Upper lobe of right lung (tissue), 1 donor: Measurements from ENCODE around the gene PKD1. TPM values are rescaled to one million over a fixed set of nuclear protein-coding genes. Genes with fewer than 3 reads are reported as not detected.
A peak's percentile ranks its signal among the peaks of the same experiment; 100 is the strongest.

Experiments used
- ATAC-seq: fragments of 200-7000 bp; cut with Tn5 transposase; one replicate; pipeline ENCODE4 v1.9.1; 2020; ENCODE audit warnings: mild to moderate bottlenecking, moderate library complexity
- DNase-seq: peaks from one replicate; pipeline ENCODE4 v3.0.0-alpha.2; 2020
- H3K27ac ChIP-seq: fragments of 200-600 bp; one replicate; pipeline ENCODE4 v1.8.0; 2022
- H3K27me3 ChIP-seq: fragments of 200-600 bp; one replicate; pipeline ENCODE4 v1.8.0; 2022; ENCODE audit warnings: mild to moderate bottlenecking
- H3K36me3 ChIP-seq: fragments of 200-600 bp; one replicate; pipeline ENCODE4 v1.8.0; 2022
- H3K4me1 ChIP-seq: fragments of 200-600 bp; one replicate; pipeline ENCODE4 v1.8.0; 2022
- H3K4me3 ChIP-seq: fragments of 200-600 bp; one replicate; pipeline ENCODE4 v1.8.0; 2022; ENCODE audit warnings: mild to moderate bottlenecking
- H3K9me3 ChIP-seq: fragments of 200-600 bp; one replicate; pipeline ENCODE4 v1.8.0; 2022
- intact Hi-C: fragments of 100-400 bp; cut with DNase I; formaldehyde crosslinking; loops from one replicate; pipeline ENCODE4 v1.11.0; 2022
- total RNA-seq: library from RNA; stranded (reverse); fragmentation: NEBNext Ultra II Directional; extraction: Animal tissue kit (Norgen Biotek cat#: 25700); gene quantifications from one replicate; pipeline ENCODE4 v1.2.1, GENCODE V29; 2021
- TF ChIP-seq, protein P1 (sequence below): fragments of 200-600 bp; IDR thresholded peaks from one replicate; pipeline ENCODE4 v1.8.0; 2022; ENCODE audit warnings: antibody characterized with exemption
- donor health status: DM: no; HTN: yes; CAD: no; lungs with severe emphysema.

PKD1 gene
- total RNA-seq, 1 donor from 2014 or later: 84.8 TPM

DNA sequence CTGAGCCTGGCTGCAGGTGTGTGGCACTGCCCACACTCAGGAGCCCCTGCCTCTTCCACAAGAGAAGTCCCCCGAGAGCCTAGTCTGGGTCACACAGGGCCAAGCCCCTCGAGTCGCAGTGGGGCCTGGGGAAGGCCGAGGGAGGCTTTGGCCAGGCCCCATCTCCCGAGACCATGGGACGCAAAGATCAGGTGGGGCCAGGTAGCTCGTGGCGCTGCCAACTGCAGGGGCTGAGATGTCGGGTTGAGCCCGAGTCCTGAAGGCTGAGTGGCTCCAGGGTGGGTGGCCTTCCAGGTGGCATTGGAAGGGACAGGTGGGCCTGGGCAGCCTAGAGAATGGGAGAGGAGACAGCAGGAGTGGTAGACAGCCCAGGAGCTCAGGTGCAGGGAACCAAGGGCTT, 26.2 kb upstream of the PKD1 start:
- ATAC-seq (no peak), DNase-seq (no peak)
- no peak overlapping the region for H3K27ac ChIP-seq
- H3K4me3 ChIP-seq: no peak overlapping the region
- H3K36me3 ChIP-seq: peaks cover 13% of the 10 kb centered on the region
- TF ChIP-seq, protein P1, sequence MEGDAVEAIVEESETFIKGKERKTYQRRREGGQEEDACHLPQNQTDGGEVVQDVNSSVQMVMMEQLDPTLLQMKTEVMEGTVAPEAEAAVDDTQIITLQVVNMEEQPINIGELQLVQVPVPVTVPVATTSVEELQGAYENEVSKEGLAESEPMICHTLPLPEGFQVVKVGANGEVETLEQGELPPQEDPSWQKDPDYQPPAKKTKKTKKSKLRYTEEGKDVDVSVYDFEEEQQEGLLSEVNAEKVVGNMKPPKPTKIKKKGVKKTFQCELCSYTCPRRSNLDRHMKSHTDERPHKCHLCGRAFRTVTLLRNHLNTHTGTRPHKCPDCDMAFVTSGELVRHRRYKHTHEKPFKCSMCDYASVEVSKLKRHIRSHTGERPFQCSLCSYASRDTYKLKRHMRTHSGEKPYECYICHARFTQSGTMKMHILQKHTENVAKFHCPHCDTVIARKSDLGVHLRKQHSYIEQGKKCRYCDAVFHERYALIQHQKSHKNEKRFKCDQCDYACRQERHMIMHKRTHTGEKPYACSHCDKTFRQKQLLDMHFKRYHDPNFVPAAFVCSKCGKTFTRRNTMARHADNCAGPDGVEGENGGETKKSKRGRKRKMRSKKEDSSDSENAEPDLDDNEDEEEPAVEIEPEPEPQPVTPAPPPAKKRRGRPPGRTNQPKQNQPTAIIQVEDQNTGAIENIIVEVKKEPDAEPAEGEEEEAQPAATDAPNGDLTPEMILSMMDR: no peak
- intact Hi-C loops: no loop called here
- peaks cover 39% of the 10 kb centered on the region for H3K4me1 ChIP-seq
- H3K9me3 ChIP-seq: no peaks in the 10 kb centered on the region
- no peaks in the 10 kb centered on the region for H3K27me3 ChIP-seq

DNA sequence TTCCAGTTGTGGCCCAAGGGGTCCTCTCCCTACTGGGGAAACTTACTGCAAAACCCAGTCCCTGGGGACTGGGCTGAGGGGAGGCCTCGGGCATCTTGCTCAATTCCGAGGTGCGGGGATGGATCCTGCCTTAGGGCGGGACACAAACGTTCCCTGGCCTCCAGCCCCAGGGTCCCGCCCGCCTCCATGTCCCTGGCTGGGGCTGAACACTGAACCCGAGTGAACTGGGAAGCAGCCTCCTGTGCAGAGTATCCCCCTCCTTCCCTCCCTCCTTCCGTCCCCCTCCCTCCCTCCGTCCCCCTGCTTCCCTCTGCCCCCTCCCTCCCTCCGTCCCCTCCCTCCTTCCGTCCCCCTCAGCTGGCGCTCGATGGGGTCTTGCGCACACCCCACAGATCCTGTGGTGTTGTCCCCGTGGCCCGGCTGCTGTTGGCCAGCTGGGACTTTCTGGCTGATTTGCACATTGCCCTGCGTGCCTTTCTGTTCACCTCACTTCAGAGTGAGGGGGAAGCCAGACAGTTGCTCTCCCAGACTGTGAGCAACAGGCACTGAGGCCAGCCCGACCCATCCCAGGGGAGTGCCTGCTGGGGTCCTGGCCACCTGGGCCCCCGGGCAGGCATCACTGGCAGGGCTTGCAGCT, 25.3 kb upstream of the PKD1 start:
- no peak for DNase-seq
- Histone ChIP-seq H3K4me3 (no peak overlapping the region), H3K27me3 (no peaks in the 10 kb centered on the region), H3K27ac (peak overlapping the region; percentile 55), H3K36me3 (peaks cover 4% of the 10 kb centered on the region), H3K9me3 (no peaks in the 10 kb centered on the region), H3K4me1 (peaks cover 48% of the 10 kb centered on the region)
- ATAC-seq: no peak
- TF ChIP-seq, protein P1: no peak
- intact Hi-C loops: no loop called here

DNA sequence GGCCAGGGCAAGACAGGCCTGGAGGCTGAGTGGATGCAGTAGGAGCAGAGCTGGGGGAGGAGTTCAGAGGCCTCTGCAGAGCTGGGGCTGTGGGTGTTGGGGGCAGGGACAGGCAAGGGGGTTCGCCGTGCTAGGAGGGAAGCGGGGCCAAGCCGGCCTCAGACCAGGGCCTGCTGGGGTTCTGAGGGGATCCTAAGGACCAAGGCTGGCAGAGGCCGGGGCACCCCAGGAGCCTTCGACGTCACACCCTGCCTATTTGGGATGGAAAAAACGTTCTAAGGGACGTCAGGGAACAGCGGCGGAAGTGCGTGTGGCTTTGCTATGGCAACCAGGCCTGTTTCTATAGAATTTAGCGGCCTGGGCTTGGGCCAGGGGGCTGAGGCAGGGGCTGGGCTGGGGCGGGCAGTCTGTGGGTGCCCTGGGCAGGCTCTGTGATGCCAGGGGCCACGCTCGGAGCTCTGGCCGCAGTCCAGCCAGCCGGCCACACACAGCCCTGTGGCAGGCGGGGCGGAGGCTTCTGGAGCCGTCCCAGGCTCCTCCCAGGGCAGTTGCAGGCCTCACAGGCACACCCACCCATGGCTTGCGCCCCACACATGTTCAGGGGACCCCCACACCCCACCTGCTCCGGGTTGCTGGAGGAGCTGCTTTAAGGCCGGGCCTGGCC, 23.6 kb upstream of the PKD1 start:
- H3K4me3 ChIP-seq: peak overlapping the region; percentile 16
- no peak for ATAC-seq
- H3K9me3 ChIP-seq: no peaks in the 10 kb centered on the region
- H3K4me1 ChIP-seq: peaks cover 50% of the 10 kb centered on the region
- H3K27me3 ChIP-seq: no peaks in the 10 kb centered on the region
- H3K36me3 ChIP-seq: no peaks in the 10 kb centered on the region
- intact Hi-C loops: no loop called here
- TF ChIP-seq, protein P1: no peak
- peak overlapping the region; percentile 65 for H3K27ac ChIP-seq
- no peak for DNase-seq

DNA sequence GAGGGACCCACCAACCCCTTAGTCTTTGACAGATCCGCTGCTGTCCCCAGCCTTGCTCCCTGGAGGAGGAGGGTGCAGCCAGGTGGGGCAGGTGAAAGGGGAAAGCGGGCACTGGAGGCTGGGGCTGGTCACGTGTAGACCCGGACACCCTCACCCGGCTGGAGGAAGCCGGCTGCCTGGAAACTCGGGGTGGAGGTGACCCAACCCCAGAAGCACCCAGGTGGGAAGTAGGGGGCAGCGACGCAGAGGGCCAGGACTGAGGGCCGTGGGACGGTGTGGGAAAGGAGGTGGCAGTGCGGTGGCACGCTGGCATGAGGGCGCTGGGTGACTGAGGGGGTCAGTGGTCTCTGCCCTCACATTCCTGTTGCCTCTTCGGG, 22.6 kb upstream of the PKD1 start:
- intact Hi-C loops: no loop called here
- ATAC-seq (no peak), DNase-seq (no peak)
- TF ChIP-seq, protein P1: no peak
- Histone ChIP-seq H3K27me3 (no peaks in the 10 kb centered on the region), H3K36me3 (no peaks in the 10 kb centered on the region), H3K4me1 (peaks cover 59% of the 10 kb centered on the region), H3K4me3 (no peak overlapping the region), H3K9me3 (no peaks in the 10 kb centered on the region), H3K27ac (peak overlapping the region; percentile 65)

DNA sequence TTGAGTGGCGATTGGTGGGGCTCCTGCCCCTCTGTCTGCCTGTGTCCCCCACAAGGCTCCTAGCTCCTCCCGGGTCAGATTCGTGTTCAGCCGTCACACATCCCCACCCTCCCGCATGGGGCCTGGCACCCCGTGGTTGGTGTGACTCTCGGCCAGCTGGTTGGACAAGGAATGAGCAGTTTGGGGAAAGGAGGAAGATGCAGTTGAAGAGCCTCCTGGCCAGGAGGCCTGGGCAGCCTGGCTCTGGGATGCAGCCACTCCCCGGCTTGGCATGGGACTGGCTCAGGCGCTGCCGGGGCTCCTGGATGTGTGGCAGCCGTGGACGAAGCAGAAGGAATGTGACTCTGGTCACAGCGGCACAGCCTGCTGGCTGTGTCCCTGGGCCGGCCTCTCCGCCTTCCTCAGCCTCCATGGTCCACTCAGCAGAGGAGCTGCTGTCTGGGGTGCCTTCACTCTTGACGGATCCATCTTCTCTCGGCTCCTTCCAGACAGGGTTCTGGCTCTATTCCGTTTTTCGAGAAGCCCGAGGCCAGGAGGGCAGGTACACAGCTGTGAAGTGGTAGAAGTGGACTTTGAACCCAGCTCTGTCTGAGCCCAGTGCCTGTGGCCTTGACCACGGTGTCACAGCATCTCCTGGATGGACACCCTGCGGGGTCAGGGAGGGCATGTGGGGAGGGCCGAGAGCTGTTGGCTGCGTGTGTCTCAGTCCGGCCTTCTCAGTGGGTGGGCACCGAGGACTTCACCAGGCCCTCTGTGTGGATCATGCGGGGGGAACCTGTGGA, 22.0 kb upstream of the PKD1 start:
- H3K27ac ChIP-seq: peak overlapping the region; percentile 65
- intact Hi-C loops: no loop called here
- peaks cover 65% of the 10 kb centered on the region for H3K4me1 ChIP-seq
- H3K9me3 ChIP-seq: no peaks in the 10 kb centered on the region
- no peak overlapping the region for H3K4me3 ChIP-seq
- H3K36me3 ChIP-seq: peaks cover 5% of the 10 kb centered on the region
- ATAC-seq (no peak), DNase-seq (no peak)
- no peaks in the 10 kb centered on the region for H3K27me3 ChIP-seq
- TF ChIP-seq, protein P1: no peak
